Measurements from ENCODE around the gene PKD2. TPM values are rescaled to one million over a fixed set of nuclear protein-coding genes. Genes with fewer than 3 reads are reported as not detected.
"Not testable (repeated sequence)": the region's sequence is repeated elsewhere in the genome, so short reads cannot be mapped to it uniquely, and the experiment has no call there.

PKD2 gene
- polyA plus RNA-seq, 3 donors, result 77.0 to 85.5 (median 82.6) TPM

DNA sequence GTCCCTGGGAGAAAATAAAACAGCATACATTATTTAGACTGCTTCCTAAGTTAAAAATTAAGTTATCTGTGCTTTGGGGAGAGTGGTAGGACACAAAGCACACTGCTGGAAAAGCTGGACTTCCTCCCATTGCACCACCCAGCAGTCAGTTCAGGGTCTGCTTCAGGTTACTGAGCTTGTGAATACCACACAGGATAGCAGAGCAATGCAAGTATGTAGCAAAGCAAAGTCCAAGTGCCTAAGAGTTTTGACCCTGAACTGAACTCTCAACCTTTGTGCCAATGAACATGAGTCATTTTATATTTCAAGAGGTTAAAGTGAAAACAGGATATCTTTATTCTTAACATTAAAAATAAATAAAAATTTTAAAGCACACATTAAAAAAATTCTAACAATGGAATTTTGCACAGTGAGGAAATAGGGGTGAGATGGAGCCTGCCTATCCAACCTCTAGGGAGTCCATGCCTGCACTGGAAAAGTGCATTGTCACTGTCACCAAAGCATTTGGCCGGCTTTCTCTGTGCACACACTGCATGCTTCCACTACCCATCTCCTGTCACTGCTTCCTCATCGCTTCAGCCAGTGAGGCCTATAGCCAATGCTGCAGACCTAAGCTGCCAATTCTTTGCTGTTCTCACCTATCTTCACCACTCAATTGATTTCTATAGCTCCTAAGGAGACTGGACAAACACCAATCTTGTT is 100.1 kb downstream of the PKD2 start:
- DNase-seq (ENCODE audit: low read depth in 3 of 3, low spot score in 2 of 3), result no peak

DNA sequence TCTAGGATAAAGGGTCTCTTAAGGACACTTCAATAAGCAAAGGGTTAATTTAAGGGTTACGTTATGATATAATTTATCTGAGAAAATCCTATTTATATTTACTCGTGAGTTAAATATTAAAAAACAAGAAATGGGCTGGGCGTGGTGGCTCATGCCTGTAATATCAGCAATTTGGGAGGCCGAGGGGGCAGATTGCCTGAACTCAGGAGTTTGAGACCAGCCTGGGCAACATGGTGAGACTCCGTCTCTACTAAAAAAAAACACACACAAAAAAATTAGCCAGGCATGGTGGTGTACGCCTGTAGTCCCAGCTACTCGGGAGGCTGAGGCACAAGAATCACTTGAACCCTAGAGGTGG is 100.7 kb downstream of the PKD2 start:
- not testable (repeated sequence) for DNase-seq (ENCODE audit: low read depth in 3 of 3, low spot score in 2 of 3)

DNA sequence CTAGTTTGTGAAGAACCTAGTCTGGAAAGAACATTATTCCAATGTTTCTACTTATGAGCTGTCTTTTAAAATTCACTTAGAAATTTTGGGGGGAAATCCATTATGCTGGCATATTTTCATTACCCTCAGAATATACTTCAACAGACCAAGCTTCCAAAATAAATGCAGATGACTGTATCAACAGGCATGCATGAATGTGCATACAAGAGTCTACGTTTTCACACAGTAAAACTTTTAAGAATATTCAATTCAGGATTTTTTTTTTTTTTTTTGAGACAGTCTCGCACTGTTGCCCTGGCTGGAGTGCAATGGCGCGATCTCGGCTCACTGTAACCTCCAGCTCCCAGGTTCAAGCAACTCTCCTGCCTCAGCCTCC is 101.3 kb downstream of the PKD2 start:
- DNase-seq (ENCODE audit: low read depth in 3 of 3, low spot score in 2 of 3), result no peak

DNA sequence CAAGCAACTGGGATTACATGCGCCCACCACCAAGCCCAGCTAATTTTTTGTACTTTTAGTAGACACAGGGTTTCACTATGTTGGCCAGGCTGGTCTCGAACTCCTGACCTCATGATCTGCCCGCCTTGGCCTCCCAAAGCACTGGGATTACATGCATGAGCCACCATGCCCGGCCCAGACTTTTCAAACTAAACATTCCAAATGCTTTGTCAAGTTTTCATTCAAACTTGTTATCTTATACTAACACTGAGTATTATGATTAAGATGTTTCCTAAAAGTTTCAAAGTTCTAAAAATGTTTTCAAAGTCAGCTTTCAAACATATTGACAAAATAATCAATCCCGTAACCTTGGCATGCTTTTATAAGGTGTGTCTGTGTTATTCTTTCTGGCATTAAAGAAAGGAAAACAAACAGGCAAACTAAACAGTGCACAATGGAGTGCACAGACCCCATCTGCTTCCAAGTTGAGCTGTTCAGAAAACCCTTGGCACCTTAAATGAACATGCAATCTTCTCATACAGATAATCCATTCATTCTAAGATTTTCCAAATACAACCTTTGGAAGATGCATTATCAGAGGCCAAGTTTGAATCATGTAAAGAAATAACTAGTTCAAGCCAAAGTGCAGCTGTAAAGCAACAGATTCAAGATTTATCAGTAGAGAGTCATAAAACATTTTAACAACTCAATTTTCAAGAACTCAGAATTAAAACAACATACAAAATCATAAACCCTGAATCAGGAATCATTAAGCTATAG is 101.9 kb downstream of the PKD2 start:
- DNase-seq (ENCODE audit: low read depth in 3 of 3, low spot score in 2 of 3), result no peak

DNA sequence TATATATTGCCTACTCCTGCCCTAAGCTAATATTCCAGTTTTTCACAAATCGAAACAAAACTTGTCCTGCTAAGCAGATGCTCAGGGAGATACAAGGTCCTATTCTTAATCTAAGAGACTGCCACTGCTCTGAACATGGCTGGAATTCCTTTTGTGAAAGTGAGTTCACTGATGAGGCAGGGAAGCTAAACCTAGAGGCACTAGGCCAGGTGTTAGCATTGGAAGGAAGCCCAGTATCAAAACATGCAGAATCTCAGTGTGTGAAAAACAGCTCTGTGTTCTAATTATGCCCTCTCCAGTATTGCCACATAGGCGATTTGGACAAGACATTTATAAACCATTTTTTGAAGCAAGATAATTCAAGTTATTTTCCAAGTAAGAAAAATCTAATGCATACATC is 103.4 kb downstream of the PKD2 start:
- no peak for DNase-seq (ENCODE audit: low read depth in 3 of 3, low spot score in 2 of 3)

DNA sequence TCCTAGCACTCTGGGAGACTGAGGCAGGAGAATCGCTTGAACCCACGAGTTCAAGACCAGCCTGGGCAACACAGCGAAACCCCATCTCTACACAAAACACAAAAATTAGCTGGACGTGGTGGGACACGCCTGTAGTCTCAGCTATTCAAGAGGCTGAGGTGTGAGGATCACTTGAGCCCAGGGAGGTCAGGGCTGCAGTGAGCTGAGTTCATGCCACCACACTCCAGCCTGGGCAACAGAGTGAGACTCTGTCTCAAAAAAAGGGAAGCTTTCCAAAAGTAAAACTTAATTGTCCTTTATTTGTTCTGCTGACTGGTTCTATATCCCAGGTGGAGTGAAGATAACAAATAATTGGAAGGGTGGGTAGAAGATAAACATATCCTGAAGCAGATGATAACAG is 105.4 kb downstream of the PKD2 start:
- no peak for DNase-seq (ENCODE audit: low read depth in 3 of 3, low spot score in 2 of 3)

DNA sequence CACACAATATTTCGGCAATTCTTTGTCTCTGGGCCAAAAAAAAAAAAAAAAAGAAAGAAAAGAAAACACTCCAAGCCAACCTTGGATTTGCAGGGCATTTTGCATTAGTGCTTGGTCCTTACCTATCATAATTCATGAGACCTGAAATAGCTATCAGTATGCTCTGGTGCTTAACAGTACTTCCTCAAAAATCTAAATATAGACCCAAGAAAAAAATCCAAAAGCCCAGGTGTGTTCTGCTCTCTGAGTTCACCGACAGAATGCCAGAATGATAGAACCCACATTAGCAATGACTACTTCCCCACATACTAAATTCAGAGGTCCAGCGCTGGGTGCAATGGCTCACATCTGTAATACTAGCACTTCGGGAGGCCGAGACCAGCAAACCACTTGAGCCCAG is 108.2 kb downstream of the PKD2 start:
- no peak for DNase-seq (ENCODE audit: low read depth in 3 of 3, low spot score in 2 of 3)

DNA sequence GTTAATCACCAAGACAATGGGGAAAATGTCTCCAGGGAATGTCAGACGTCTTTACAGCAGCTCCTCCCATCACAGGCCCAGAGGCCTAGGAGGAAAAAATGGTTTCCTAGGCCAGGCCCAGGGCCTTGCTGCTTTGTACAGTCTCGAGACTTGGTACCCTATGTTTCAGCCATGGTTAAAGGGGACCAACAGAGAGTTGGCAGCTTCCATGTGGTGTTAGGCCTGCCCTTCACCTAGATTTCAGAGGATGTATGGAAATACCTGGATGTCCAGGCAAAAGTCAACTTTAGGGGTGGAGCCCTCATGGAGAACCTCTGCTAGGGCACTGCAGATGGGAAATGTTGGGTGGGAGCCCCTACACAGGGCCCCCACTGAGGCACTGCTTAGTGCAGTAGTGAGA is 112.5 kb downstream of the PKD2 start:
- no peak for DNase-seq (ENCODE audit: low read depth in 3 of 3, low spot score in 2 of 3)

DNA sequence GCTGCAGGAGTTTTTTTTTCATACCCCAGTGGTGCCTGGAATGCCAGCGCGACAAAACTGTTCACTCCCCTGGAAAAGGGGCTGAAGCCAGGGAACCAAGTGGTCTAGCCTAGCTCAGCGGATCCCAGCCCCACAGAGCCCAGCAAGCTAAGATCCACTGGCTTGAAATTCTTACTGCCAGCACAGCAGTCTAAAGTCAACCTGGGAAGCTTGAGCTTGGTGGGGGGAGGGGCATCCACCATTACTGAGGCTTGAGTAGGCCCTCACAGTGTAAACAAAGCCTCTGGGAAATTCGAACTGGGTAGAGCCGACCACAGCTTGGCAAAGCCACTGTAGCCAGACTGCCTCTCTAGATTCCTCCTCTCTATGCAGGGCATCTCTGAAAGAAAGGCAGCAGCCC is 114.8 kb downstream of the PKD2 start:
- not testable (repeated sequence) for DNase-seq (ENCODE audit: low read depth in 3 of 3, low spot score in 2 of 3)

Other genes with a start within 250 kb of the PKD2 start
- not detected for gene IBSP, start 208.1 kb upstream of the PKD2 start, polyA plus RNA-seq (ENCODE audit: insufficient read length in 3 of 3)
- not detected for gene MEPE, start 174.7 kb upstream of the PKD2 start, polyA plus RNA-seq (ENCODE audit: insufficient read length in 3 of 3)
- gene SPP1, start 31.9 kb upstream of the PKD2 start, polyA plus RNA-seq (ENCODE audit: insufficient read length in 3 of 3), result 100 to 1,000 TPM; 156 to 347 (median 225) TPM
- gene ABCG2, start 151.0 kb downstream of the PKD2 start, polyA plus RNA-seq (ENCODE audit: insufficient read length in 3 of 3), result 1 to 10 TPM; 7.1 to 8.5 (median 8.3) TPM

Measured in right renal cortex interstitium (tissue), 3 donors.